Neural crest cell (in vitro differentiated cells): ENCODE measurements around the gene MINDY3. TPM values are rescaled to one million over a fixed set of nuclear protein-coding genes. Genes with fewer than 3 reads are reported as not detected.
A peak's percentile ranks its signal among the peaks of the same experiment; 100 is the strongest.
"Not testable (repeated sequence)": the region's sequence is repeated elsewhere in the genome, so short reads cannot be mapped to it uniquely, and the experiment has no call there.

Experiments
- DNase-seq: peaks from one replicate; pipeline ENCODE4 v3.0.0; 2021; ENCODE audit warnings: low read depth, mixed read lengths, low spot score
- H3K27ac Mint-ChIP-seq: one replicate; pipeline ENCODE4 v1.8.0; 2021; ENCODE audit warnings: mild to moderate bottlenecking, mixed read lengths; ENCODE audit not compliant: unreplicated experiment
- H3K27me3 Mint-ChIP-seq: 2 replicates; pipeline ENCODE4 v1.8.0; 2021; ENCODE audit warnings: low read depth, mild to moderate bottlenecking, mixed read lengths
- H3K36me3 Mint-ChIP-seq: 2 replicates; pipeline ENCODE4 v1.8.0; 2021; ENCODE audit warnings: low read depth, mild to moderate bottlenecking, mixed read lengths
- H3K4me1 Mint-ChIP-seq: 2 replicates; pipeline ENCODE4 v1.8.0; 2021; ENCODE audit warnings: mixed read lengths
- H3K4me3 Mint-ChIP-seq: one replicate; pipeline ENCODE4 v1.8.0; 2021; ENCODE audit warnings: mild to moderate bottlenecking, mixed read lengths
- H3K9me3 Mint-ChIP-seq: 2 replicates; pipeline ENCODE4 v1.8.0; 2021; ENCODE audit warnings: mixed read lengths
- CTCF ChIP-seq: fragments of 200-600 bp; sonication (generic); conservative IDR thresholded peaks from 2 replicates; pipeline ENCODE4 v1.5.0; 2021; ENCODE audit warnings: antibody characterized with exemption, mild to moderate bottlenecking
- total RNA-seq: library from RNA; stranded (reverse); gene quantifications from 2 replicates; pipeline ENCODE4 v1.2.1, GENCODE V29; 2021

The MINDY3 gene
- total RNA-seq, 1 donor from 2014 or later = 22.9 TPM

GRCh38 chr10:15764892-15765454 lies 95.3 kb downstream of the MINDY3 start:
- H3K9me3 Mint-ChIP-seq = peaks cover 3% of the 10 kb centered on the region
- H3K4me1 Mint-ChIP-seq = no peaks in the 10 kb centered on the region
- no peak overlapping the region for H3K4me3 Mint-ChIP-seq
- no peaks in the 10 kb centered on the region for H3K27me3 Mint-ChIP-seq
- no peak overlapping the region for H3K27ac Mint-ChIP-seq
- DNase-seq = no peak
- H3K36me3 Mint-ChIP-seq = peaks cover 9% of the 10 kb centered on the region
- TF ChIP-seq CTCF = no peak

- H3K4me1 Mint-ChIP-seq = no peaks in the 10 kb centered on the region
- no peak overlapping the region for H3K4me3 Mint-ChIP-seq
- peaks cover 3% of the 10 kb centered on the region for H3K9me3 Mint-ChIP-seq
- DNase-seq = no peak
- H3K27ac Mint-ChIP-seq = no peak overlapping the region
- no peak for TF ChIP-seq CTCF
- no peaks in the 10 kb centered on the region for H3K27me3 Mint-ChIP-seq
- H3K36me3 Mint-ChIP-seq = peaks cover 9% of the 10 kb centered on the region
Observed at GRCh38 chr10:15763006-15763405, 97.3 kb downstream of the MINDY3 start.

GRCh38 chr10:15762239-15762638 lies 98.1 kb downstream of the MINDY3 start:
- not testable (repeated sequence) for H3K36me3 Mint-ChIP-seq, H3K27me3 Mint-ChIP-seq, DNase-seq, H3K9me3 Mint-ChIP-seq, H3K4me3 Mint-ChIP-seq, H3K4me1 Mint-ChIP-seq, H3K27ac Mint-ChIP-seq

GRCh38 chr10:15761224-15761623 lies 99.1 kb downstream of the MINDY3 start:
- not testable (repeated sequence) for H3K36me3 Mint-ChIP-seq, H3K4me1 Mint-ChIP-seq, DNase-seq, H3K4me3 Mint-ChIP-seq, H3K27me3 Mint-ChIP-seq, H3K9me3 Mint-ChIP-seq, H3K27ac Mint-ChIP-seq

GRCh38 chr10:15760681-15761080 lies 99.6 kb downstream of the MINDY3 start:
- Mint-ChIP-seq H3K4me3 (no peak overlapping the region), H3K27me3 (peaks cover 9% of the 10 kb centered on the region), H3K36me3 (peaks cover 7% of the 10 kb centered on the region), H3K4me1 (no peaks in the 10 kb centered on the region), H3K9me3 (peaks cover 3% of the 10 kb centered on the region), H3K27ac (no peak overlapping the region)
- TF ChIP-seq CTCF = no peak
- no peak for DNase-seq

- no peak for DNase-seq
- Mint-ChIP-seq H3K4me1 (no peaks in the 10 kb centered on the region), H3K36me3 (peaks cover under 1% of the 10 kb centered on the region), H3K27ac (no peak overlapping the region), H3K27me3 (peaks cover 9% of the 10 kb centered on the region), H3K4me3 (no peak overlapping the region), H3K9me3 (no peaks in the 10 kb centered on the region)
- TF ChIP-seq CTCF = no peak
Observed at GRCh38 chr10:15759265-15759664, 101.0 kb downstream of the MINDY3 start.

- Mint-ChIP-seq H3K27ac (peak overlapping the region; percentile 48), H3K9me3 (no peaks in the 10 kb centered on the region), H3K36me3 (no peaks in the 10 kb centered on the region), H3K4me3 (no peak overlapping the region), H3K27me3 (peaks cover 9% of the 10 kb centered on the region), H3K4me1 (no peaks in the 10 kb centered on the region)
- no peak for DNase-seq
- TF ChIP-seq CTCF = no peak
Observed at GRCh38 chr10:15758618-15759017, 101.7 kb downstream of the MINDY3 start.
